ENCODE results near the gene USP22.

Gene USP22

GRCh38 chr17:21019976-21020586, 22.7 kb downstream of the USP22 start:
- DNase-seq, result peak in 1 of 2 experiments; percentile 39

- no peak for DNase-seq
Measured at GRCh38 chr17:21018894-21019293, 23.9 kb downstream of the USP22 start.

GRCh38 chr17:21017861-21018260, 24.9 kb downstream of the USP22 start:
- no peak for DNase-seq

GRCh38 chr17:21017256-21017655, 25.6 kb downstream of the USP22 start:
- DNase-seq, result no peak

GRCh38 chr17:21016826-21017225, 26.0 kb downstream of the USP22 start:
- no peak for DNase-seq

GRCh38 chr17:21015564-21015963, 27.2 kb downstream of the USP22 start:
- no peak for DNase-seq

- DNase-seq, result no peak
Measured at GRCh38 chr17:21014498-21014897, 28.3 kb downstream of the USP22 start.

GRCh38 chr17:21013983-21014382, 28.8 kb downstream of the USP22 start:
- DNase-seq, result no peak

- no peak for DNase-seq
Measured at GRCh38 chr17:21012736-21013135, 30.1 kb downstream of the USP22 start.

GRCh38 chr17:21010705-21011596, 31.9 kb downstream of the USP22 start:
- no peak for DNase-seq

- DNase-seq, result no peak
Measured at GRCh38 chr17:21008992-21009671, 33.7 kb downstream of the USP22 start.

- no peak for DNase-seq
Measured at GRCh38 chr17:21008160-21008915, 34.5 kb downstream of the USP22 start.

GRCh38 chr17:21007646-21008045, 35.2 kb downstream of the USP22 start:
- DNase-seq, result no peak

GRCh38 chr17:21005803-21006202, 37.0 kb downstream of the USP22 start:
- DNase-seq, result no peak

GRCh38 chr17:21005367-21005766, 37.4 kb downstream of the USP22 start:
- DNase-seq, result no peak

- DNase-seq, result no peak
Measured at GRCh38 chr17:21004016-21004930, 38.5 kb downstream of the USP22 start.

GRCh38 chr17:21003007-21003621, 39.7 kb downstream of the USP22 start:
- DNase-seq, result no peak

GRCh38 chr17:21002309-21003006, 40.4 kb downstream of the USP22 start:
- DNase-seq, result no peak

- DNase-seq, result no peak
Measured at GRCh38 chr17:21001813-21002221, 41.0 kb downstream of the USP22 start.

- no peak for DNase-seq
Measured at GRCh38 chr17:21001111-21001812, 41.5 kb downstream of the USP22 start.
